NCI-H510A (cell line): Measurements from ENCODE around the gene KRT36.

ENCODE experiments used
- DNase-seq: peaks from one replicate; lab custom pipeline; 2025; lab: John Stamatoyannopoulos, UW

KRT36 gene

GRCh38 chr17:41500131-41500911, 10.6 kb upstream of the KRT36 start:
- no peak for DNase-seq

GRCh38 chr17:41499714-41500113, 10.0 kb upstream of the KRT36 start:
- DNase-seq = no peak

GRCh38 chr17:41498276-41498675, 8.6 kb upstream of the KRT36 start:
- DNase-seq = no peak

DNA sequence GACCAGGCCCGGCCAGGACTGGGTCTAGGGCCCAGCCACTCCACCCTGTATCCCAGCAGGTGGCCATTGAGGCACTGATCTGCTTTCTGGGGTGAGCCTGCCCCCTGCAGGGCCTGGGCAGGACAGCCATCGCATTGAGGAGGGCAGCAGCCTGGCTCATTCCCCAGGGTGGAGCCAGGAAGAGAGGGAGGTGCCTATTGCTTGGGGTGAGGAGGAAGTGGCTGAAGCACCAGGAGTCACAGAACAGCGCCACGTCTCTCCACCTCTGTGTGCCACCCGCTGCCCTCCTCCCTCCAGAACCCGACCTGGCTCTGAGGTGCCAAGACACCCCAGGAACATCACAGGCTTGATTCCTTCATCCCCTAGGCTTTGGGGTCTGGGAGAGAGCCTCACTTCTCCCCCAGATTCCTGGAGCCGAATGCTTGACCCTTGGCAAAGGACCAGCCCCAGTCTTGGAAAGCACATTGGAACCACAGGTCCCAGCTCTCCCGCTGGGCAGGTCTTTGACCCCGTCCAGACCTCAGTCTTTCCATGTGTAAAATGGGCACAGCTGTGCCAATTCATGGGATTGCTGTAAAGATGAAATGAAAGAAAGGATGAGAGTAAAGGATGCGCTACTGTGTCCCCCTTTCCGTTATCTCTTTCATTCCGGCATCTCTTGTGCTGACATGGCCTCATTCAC, 7.2 kb upstream of the KRT36 start:
- DNase-seq = peak; percentile 43

GRCh38 chr17:41494524-41494923, 4.8 kb upstream of the KRT36 start:
- DNase-seq = no peak

DNA sequence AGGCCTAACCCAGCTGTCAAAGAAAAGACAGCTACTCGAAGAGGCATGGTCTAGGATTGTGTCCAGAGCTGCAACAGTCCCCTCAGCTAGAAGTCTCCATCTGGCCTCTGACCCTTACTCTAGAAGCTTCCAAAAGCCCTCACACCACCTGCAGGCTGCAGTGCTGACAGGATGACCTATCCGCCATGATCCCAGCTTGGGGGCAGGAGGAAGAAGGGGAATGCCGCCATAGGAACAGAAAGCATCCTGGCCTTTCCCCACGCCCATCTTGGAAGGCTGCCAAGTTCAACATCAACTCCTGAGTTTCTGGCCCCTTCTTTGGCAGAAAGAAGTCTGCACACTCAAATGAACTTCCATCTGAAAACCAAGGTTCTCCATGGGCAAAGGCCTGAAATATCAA, 3.1 kb upstream of the KRT36 start:
- DNase-seq = peak; percentile 37

GRCh38 chr17:41492351-41492750, 2.6 kb upstream of the KRT36 start:
- no peak for DNase-seq

DNA sequence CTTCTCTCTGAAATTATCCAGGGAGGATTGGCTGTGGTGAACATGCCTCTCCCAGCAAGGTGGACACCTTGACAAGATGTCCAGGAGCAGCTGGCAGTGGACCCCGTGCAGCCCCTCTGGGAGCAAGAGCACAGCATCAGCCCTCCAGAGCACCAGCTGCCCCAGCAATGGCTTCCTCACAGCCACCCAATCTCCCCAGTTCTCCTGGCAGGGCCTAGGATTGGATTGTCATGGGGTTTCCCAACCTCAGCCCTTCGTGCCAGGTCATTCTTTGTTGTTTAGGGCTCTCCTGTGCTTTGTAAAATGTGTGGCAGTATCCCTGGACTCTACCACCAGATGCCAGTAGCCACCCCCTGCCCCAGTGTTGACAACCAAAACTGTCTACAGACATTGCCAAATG, 1.8 kb upstream of the KRT36 start:
- DNase-seq = no peak

DNA sequence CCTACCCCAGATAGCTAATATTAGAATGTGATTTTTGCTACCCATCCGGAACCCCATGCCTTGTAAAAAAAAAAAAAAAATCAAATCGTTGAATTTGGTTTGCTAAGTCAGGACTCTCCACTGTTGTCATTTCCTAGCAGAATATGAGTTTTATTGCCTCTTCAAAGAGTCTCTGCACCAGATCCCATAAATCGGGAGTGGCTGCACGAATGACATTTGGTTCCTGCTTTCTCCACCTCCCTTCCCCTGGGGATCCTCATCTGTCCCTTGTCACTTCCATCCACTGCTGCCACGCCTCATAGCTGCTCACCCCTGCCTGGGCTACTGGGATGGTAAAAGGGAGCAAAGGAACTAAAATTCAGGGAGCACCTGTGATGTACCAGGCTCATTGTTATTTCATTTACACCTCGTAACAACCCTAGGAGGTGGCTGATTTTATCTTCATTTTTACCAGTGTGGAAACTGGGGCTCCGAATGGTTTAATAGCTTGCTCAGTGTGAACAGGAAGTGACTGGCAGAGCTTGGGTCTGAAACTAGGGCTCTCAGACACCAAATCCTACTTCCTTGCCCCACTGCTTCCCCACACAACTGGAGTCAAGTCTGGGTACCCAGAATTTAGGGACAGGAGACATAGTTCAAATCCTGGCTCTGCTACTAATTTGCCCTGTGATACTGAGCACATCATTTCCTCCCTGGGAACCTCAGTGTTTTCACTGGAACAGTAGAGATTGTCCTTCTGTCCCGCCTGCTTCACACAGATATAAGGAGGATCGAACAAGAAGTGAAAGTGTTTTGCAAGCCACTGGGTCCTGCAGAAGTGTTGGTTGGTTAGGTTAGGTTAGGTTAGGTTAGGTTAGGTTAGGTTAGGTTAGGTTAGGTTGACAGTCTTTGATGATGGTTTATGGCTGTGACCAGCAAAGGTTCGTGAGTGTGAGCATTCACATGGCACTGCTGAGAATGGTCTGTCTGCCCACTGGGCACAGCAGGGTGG, 585 bp upstream of the KRT36 start:
- no peak for DNase-seq

DNA sequence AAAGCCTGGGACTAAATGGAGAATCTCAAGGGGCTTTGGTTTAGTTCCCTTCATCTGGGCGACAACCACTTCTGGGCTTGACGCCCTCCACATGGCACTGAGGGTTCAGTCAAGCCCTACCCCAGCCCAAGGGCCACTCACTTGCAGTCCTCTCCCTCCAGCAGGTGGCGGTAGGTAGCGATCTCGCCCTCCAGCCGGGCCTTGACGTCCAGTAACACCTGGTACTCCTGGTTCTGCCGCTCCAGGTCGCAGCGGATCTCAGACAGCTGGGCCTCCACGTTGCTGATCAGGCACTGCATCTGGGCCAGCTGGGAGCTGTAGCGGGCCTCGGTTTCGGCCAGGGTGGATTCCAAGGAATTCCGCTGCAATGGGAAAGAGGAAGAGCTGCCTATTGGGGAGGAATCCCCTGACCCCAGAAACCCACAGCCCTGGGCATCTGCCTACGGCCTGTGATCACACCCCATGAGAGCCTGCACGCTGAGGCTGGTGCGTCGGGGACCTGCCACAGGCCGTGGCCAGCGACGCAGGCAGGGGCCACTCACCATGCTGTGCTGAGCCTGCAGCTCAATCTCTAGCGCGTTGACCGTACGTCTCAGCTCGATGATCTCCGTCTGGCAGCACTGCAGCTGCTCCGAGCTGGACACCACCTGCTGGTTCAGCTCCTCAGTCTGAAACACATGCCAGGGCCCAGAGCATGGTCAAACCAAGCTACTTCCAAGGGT, 2.7 kb downstream of the KRT36 start:
- DNase-seq = no peak

DNA sequence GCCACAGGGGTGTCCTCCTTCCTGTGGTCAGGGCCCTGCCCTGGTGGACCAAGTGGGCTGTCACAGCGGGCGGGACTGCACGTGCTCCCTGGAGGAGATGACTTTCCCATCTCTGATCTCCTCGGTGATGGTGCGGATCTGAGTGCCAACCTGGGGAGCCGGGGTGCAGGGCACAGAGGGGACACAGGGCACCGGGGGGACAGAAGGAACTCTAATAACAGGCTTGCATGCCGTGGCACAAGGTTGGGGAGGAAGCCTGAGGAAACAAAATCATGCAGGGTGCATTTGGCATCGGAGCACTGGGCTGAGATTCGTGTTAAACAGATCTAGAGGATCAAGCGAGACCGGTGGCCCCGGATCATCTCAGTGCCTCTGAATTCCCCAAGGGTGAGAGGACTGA, 3.4 kb downstream of the KRT36 start:
- no peak for DNase-seq

DNA sequence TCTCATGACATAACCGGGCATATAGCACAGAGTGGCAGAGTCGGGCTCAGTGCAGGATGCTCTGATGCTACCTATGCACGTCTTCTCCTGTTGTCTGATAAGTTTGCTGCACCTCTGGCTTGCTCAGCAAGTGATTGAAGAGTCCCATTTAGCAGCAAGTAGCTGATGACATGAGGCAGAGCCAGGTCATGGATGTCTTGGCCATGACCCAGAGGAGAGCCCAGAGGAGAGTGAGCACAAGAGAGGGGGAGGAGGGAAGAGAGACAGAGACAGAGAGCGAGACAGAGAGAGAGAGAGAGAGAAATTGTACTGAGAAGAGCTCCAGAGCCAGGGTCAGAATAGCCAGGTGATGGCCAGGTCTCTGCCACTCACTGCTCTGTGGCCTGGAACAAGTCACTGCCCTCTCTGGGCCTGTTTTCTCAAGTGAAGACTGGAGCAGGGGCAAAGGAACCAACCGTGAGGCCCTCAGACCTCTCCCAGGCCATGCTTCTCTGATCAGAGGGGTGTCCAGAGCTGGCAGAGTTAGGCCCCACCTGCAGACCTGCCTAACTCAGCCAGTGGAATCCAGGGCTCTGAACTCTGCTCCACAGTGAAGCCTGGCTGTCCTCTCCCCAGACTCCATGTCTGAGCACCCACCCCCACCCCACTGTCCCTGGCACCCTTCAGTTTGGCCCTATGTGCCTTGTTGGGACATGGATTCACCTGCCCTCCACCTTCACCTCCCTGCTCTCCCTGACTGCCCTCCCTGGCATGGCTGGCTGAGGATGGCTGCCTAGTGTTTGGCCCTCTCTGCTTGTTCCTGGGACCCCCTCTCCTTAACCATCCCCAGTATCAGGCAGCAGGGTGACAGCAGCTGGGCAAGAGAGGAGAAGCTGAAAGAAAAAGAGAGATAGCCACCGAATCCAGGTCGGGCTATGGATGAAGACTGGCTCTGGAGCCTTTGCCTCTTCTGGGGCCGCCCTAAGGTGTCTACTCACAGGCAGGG, 4.5 kb downstream of the KRT36 start:
- no peak for DNase-seq

DNA sequence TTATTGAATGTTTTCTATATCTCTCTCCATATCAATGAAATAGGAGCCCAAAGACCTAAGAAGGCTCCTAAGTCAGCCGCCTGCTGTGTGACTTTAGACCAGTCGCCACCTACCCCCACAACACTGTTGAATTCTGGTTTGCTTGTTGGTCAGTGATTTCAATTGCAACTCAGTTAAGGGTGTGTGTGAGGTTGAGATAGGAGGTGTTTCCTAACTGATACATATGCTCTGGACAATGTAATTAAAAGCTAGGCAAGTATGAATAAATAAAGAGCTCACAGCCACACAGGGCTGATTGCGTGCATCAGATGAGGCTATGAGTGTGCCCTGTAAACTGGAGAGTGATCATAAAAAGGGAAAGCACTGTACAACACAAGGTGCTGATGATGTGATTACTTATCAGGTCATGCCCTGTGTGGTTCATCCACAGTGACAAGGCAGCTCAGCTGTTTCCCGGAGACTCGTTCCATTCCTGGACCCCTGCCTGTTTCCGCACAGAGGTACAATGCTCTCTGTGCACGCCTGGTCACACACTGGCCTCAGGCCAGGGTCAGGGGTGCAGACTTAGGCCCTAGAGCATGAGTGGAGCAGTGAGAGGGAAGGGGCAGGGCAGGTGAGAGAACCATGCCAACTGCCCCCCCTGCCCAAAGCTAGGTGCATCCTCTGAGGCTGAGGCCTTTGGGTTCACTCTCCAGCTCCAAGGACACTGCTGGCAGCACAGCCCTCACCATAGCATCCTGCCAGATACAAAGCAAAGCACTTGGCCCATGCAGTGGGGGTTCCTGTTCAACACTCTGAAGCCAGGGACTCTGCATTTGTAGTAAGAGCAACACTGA, 5.5 kb downstream of the KRT36 start:
- no peak for DNase-seq

DNA sequence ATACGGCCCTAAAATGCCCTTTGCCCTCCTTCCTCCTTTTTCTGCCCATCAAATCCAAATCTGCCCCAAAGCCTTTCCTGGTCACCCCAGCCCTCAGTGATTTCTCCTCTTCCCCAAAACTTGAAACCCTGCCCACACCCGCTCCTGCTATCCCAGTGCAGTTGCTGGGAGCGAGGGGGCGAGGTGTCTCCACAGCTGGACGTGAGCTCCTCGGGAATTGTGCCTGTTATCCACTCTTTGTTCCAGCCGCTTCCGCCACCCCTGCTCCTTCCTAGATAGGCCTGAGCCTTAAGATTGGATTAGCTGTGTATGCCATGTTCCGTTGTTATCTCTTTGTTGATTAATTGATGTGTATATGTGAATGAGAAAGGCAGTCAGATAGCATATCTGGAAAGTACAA, 6.2 kb downstream of the KRT36 start:
- no peak for DNase-seq

DNA sequence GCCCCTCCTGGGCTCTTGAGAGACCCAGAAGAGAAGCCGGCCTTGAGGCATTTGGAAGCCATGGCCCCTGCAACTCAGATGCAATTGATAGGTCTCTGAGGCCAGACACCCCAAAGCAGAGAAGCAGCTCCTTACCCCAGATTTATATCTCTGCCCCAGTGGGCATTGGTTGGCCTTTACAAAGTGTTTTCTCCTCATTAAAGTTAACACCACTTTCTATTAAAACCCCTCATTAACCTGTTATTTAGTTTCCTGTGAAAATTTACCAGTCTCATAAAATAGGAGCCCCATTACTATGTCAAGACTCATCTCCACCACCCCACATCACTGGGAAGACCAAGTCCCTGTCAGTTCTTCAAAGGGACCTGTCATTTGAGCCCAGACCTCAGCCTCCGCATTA, 8.7 kb downstream of the KRT36 start, which contains the start of gene KRT35:
Gene KRT35, minus strand, starts transcription at position 116 of the 400 bp plus-strand sequence. Its CDS starts 54 bp downstream, at position 62.
- no peak for DNase-seq

GRCh38 chr17:41480581-41480980, 9.1 kb downstream of the KRT36 start:
- DNase-seq = no peak

- DNase-seq = no peak
These were observed 9.6 kb downstream of the KRT36 start for GRCh38 chr17:41480136-41480535.

DNA sequence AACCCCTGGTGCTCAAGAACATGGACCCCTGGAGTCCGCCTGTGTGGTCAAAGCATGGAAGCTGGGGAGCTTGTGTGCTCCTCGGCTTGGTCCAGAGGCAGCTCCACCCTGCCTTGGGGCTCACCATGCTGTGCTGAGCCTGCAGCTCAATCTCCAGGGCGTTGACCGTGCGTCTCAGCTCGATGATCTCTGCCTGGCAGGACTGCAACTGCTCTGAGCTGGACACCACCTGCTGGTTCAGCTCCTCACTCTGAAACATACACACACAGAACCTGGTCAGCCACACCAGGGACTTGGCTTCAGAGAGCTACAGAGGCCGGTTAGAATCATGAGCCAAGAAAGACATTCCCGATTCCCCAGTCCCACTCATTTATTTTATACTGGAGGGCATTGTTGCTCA, 11.5 kb downstream of the KRT36 start:
- DNase-seq = no peak
